Naive B cell (primary cell): ENCODE data around the gene SERPINE3. TPM values are rescaled to one million over a fixed set of nuclear protein-coding genes. Genes with fewer than 3 reads are reported as not detected.

Experiments used
- ATAC-seq, 2 donors: fragments of 150-1000 bp; cut with Tn5 transposase; 2 replicates each; pipeline ENCODE4 v1.10.0; 2021; ENCODE audit warnings: low read depth in 2 of 2, mild to moderate bottlenecking in 2 of 2, moderate library complexity in 2 of 2
- DNase-seq: peaks from one replicate; pipeline ENCODE4 v3.0.0; 2022
- H3K27ac Mint-ChIP-seq, 6 donors: one replicate each; pipeline ENCODE4 v1.8.0; 2020 to 2022; ENCODE audit warnings: mild to moderate bottlenecking in 6 of 6, mixed read lengths in 6 of 6, moderate library complexity in 5 of 6, inconsistent platforms in 2 of 6
- H3K27me3 Mint-ChIP-seq, 3 donors: one replicate each; pipeline ENCODE4 v1.8.0; 2021 to 2022; ENCODE audit warnings: mixed read lengths in 3 of 3, mild to moderate bottlenecking in 1 of 3
- H3K36me3 Mint-ChIP-seq, 2 donors: one replicate each; pipeline ENCODE4 v1.8.0; 2020 to 2022; ENCODE audit warnings: mixed read lengths in 2 of 2, inconsistent platforms in 1 of 2, mild to moderate bottlenecking in 1 of 2
- H3K4me1 Mint-ChIP-seq, 3 donors: one replicate each; pipeline ENCODE4 v1.8.0; 2020 to 2022; ENCODE audit warnings: mixed read lengths in 3 of 3, inconsistent platforms in 1 of 3, mild to moderate bottlenecking in 1 of 3, moderate library complexity in 1 of 3
- H3K4me3 Mint-ChIP-seq, 8 donors: one replicate each; pipeline ENCODE4 v1.8.0; 2020 to 2022; ENCODE audit warnings: mild to moderate bottlenecking in 8 of 8, mixed read lengths in 8 of 8, moderate library complexity in 8 of 8, inconsistent platforms in 2 of 8
- H3K9me3 Mint-ChIP-seq, 7 donors: one replicate each; pipeline ENCODE4 v1.8.0; 2020 to 2022; ENCODE audit warnings: mixed read lengths in 7 of 7, mild to moderate bottlenecking in 5 of 7, inconsistent platforms in 2 of 7, moderate library complexity in 1 of 7
- polyA plus RNA-seq, 6 donors: library from polyadenylated mRNA; unstranded; fragments of 300-500 nt; fragmentation: Illumina TruSeq; gene quantifications; one replicate each; pipeline ENCODE4 v1.2.3, GENCODE V29; 2021; ENCODE audit warnings: low read depth in 6 of 6

Gene SERPINE3
- polyA plus RNA-seq, 6 donors from 2014 or later = 0.57 TPM; not detected in 5

DNA sequence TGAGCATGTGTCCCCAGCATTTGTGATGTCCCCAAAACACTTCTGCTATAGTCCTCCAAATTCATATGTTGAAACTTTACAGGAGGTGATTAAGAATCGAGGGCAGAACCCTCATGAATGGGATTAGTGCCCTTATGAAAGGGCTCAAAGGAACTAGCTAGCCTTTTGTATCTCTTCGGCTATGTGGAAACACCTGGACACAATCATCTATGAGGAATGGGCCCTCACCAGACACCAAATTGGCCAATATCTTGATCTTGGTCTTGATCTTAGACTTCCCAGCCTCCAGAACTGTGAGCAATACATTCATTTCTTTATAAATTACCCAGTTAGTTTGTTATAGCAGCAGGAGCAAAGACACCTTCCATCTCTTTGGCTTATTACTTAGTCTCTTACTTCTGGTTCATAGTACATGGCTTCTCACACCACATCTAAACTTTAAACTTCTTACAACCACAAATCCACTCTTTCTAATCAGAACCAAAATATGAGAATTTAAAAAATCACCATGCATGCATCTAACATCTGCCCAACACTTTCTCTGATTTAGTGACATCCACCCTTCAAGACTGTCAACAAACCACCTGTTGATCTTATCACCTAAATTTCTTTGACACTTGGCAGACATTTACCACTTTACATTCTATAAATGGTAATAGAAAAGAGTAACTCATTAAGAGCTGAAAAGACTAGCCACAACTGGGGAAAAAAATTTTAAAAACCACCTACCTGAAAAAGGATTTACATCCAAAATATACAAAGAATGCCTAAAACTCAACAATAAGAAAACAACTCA is 6.7 kb upstream of the SERPINE3 start:
- no peaks in the 10 kb centered on the region for H3K36me3 Mint-ChIP-seq
- ATAC-seq (no peak), DNase-seq (no peak)
- peaks cover 10 to 17% (median 13%) of the 10 kb centered on the region in 3 donors for H3K4me1 Mint-ChIP-seq
- H3K27ac Mint-ChIP-seq = no peak overlapping the region
- no peak overlapping the region for H3K4me3 Mint-ChIP-seq
- H3K9me3 Mint-ChIP-seq = no peaks in the 10 kb centered on the region
- no peaks in the 10 kb centered on the region for H3K27me3 Mint-ChIP-seq

GRCh38 chr13:51333421-51333820 is 6.1 kb upstream of the SERPINE3 start:
- ATAC-seq (no peak), DNase-seq (no peak)
- Mint-ChIP-seq H3K27me3 (no peaks in the 10 kb centered on the region), H3K27ac (no peak overlapping the region), H3K4me3 (no peak overlapping the region), H3K4me1 (peaks cover 10 to 17% (median 13%) of the 10 kb centered on the region in 3 donors), H3K9me3 (no peaks in the 10 kb centered on the region), H3K36me3 (no peaks in the 10 kb centered on the region)

GRCh38 chr13:51333826-51334225 is 5.7 kb upstream of the SERPINE3 start:
- ATAC-seq = no peak
- Mint-ChIP-seq H3K27me3 (no peaks in the 10 kb centered on the region), H3K9me3 (no peaks in the 10 kb centered on the region), H3K4me3 (no peak overlapping the region), H3K4me1 (peaks cover 10 to 17% (median 13%) of the 10 kb centered on the region in 3 donors), H3K27ac (peak overlapping the region in 1 of 6 donors; percentile 19), H3K36me3 (no peaks in the 10 kb centered on the region)
- DNase-seq = no peak

DNA sequence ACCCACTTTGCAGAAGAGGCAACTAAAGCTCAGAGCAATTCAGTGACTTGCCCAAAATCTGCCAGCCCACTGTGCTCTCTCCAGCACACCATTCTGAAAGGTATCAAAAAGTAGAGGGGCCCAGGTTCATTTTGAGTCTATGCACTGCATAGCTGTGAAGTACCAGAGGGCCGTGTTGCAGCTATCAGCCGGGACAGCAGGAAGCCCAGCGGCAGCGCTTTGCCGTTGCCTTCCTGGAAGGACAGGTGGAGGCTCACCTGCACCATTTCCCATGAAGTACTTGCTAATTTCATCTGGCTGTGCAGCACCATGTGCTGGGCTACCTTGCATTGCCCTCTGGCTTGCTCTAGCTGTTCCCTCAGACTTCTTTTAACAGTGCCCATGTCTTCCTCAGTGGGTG is 2.7 kb upstream of the SERPINE3 start:
- ATAC-seq = no peak
- Mint-ChIP-seq H3K27ac (no peak overlapping the region), H3K36me3 (no peaks in the 10 kb centered on the region), H3K9me3 (no peaks in the 10 kb centered on the region), H3K4me1 (peaks cover 0 to under 1% (median 0%) of the 10 kb centered on the region in 3 donors), H3K4me3 (no peak overlapping the region), H3K27me3 (no peaks in the 10 kb centered on the region)
- DNase-seq = no peak

- H3K4me3 Mint-ChIP-seq = no peak overlapping the region
- no peaks in the 10 kb centered on the region for H3K27me3 Mint-ChIP-seq
- ATAC-seq = no peak
- H3K4me1 Mint-ChIP-seq = no peaks in the 10 kb centered on the region
- H3K27ac Mint-ChIP-seq = no peak overlapping the region
- no peak for DNase-seq
- H3K36me3 Mint-ChIP-seq = no peaks in the 10 kb centered on the region
- H3K9me3 Mint-ChIP-seq = no peaks in the 10 kb centered on the region
Observed at GRCh38 chr13:51339952-51340732, 651 bp downstream of the SERPINE3 start.

DNA sequence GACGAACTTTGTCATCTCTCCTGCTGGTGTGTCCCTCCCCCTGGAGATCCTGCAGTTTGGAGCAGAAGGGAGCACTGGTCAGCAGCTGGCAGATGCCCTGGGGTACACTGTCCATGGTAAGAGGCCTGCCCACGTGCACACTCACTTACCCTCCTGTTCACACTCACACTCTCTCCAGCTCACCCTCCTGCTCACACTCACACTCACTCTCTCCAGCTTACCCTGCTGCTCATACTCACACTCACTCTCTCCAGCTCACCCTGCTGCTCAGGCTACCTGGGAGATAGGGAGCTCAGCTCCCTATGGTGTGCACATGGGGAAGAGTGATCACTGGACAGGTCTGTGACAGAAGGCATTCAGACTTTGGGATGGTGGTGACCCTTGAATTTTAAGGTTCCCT is 1.7 kb downstream of the SERPINE3 start:
- H3K27ac Mint-ChIP-seq = peak overlapping the region in 3 of 6 donors; percentile 7 to 82 (median 59)
- ATAC-seq (no peak), DNase-seq (no peak)
- no peaks in the 10 kb centered on the region for H3K4me1 Mint-ChIP-seq
- no peaks in the 10 kb centered on the region for H3K9me3 Mint-ChIP-seq
- no peaks in the 10 kb centered on the region for H3K36me3 Mint-ChIP-seq
- no peak overlapping the region for H3K4me3 Mint-ChIP-seq
- H3K27me3 Mint-ChIP-seq = no peaks in the 10 kb centered on the region

DNA sequence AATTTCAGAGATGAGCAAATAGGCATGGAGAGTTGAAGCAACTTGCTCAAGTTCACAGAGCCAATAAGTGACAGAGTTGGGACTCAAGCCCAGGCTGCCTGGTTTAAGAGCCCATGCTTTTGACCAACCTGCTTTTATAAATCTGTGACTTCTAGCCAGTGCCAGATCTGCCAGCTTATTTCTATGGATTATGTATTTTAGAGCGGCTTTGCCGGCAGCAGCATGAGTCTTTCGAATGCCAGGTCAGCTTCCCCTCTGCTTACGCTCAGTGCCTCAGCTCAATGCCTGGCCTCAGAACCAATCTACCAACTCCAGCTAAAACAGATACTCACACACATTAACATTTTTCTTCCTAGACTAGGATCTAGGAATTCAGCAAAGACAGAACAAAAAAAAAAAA is 2.3 kb downstream of the SERPINE3 start:
- Mint-ChIP-seq H3K4me3 (no peak overlapping the region), H3K9me3 (no peaks in the 10 kb centered on the region), H3K4me1 (no peaks in the 10 kb centered on the region), H3K27me3 (no peaks in the 10 kb centered on the region), H3K27ac (no peak overlapping the region), H3K36me3 (no peaks in the 10 kb centered on the region)
- DNase-seq (no peak), ATAC-seq (no peak)

- peak overlapping the region in 1 of 6 donors; percentile 14 for H3K27ac Mint-ChIP-seq
Observed at GRCh38 chr13:51342706-51343105, 3.2 kb downstream of the SERPINE3 start.

DNA sequence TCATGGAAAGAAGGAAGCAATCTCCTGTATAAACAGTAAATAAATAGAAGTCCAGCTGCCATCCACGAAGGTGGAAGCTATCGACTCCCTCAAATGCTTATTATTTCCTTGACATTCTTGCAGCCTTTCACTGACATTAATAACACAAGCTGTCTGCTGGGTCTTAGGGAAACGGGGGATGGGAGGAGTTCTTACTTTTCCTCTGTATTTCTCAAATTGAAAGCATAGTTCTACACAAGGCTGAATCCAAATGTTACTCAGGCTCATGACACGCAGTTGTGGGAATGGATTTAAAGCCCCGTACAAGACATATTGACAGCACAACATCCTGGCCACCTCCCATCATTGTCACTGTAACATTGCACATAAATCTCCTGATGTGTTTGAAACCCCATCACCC is 4.0 kb downstream of the SERPINE3 start:
- no peaks in the 10 kb centered on the region for H3K36me3 Mint-ChIP-seq
- no peaks in the 10 kb centered on the region for H3K27me3 Mint-ChIP-seq
- H3K4me1 Mint-ChIP-seq = no peaks in the 10 kb centered on the region
- H3K9me3 Mint-ChIP-seq = no peaks in the 10 kb centered on the region
- H3K27ac Mint-ChIP-seq = no peak overlapping the region
- ATAC-seq = no peak
- no peak for DNase-seq
- H3K4me3 Mint-ChIP-seq = no peak overlapping the region

More at GRCh38 chr13:51342706-51343105, 3.2 kb downstream of the SERPINE3 start:
- ATAC-seq (no peak), DNase-seq (no peak)
- Mint-ChIP-seq H3K4me1 (no peaks in the 10 kb centered on the region), H3K36me3 (no peaks in the 10 kb centered on the region), H3K9me3 (no peaks in the 10 kb centered on the region), H3K4me3 (no peak overlapping the region), H3K27me3 (no peaks in the 10 kb centered on the region)

- H3K27ac Mint-ChIP-seq = peak overlapping the region in 1 of 6 donors; percentile 17
- peaks cover 0 to 7% (median 0%) of the 10 kb centered on the region in 7 donors for H3K9me3 Mint-ChIP-seq
- no peaks in the 10 kb centered on the region for H3K27me3 Mint-ChIP-seq
Observed at GRCh38 chr13:51346397-51346796, 6.9 kb downstream of the SERPINE3 start.

GRCh38 chr13:51347099-51347498 is 7.6 kb downstream of the SERPINE3 start:
- Mint-ChIP-seq H3K36me3 (peaks cover 0 to under 1% of the 10 kb centered on the region in 2 donors), H3K27ac (no peak overlapping the region), H3K4me3 (no peak overlapping the region), H3K9me3 (peaks cover 0 to 7% (median 0%) of the 10 kb centered on the region in 7 donors), H3K4me1 (no peaks in the 10 kb centered on the region), H3K27me3 (no peaks in the 10 kb centered on the region)
- ATAC-seq (no peak), DNase-seq (no peak)

More at GRCh38 chr13:51346397-51346796, 6.9 kb downstream of the SERPINE3 start:
- no peaks in the 10 kb centered on the region for H3K36me3 Mint-ChIP-seq
- ATAC-seq = no peak
- H3K4me3 Mint-ChIP-seq = no peak overlapping the region
- DNase-seq = no peak
- H3K4me1 Mint-ChIP-seq = no peaks in the 10 kb centered on the region

DNA sequence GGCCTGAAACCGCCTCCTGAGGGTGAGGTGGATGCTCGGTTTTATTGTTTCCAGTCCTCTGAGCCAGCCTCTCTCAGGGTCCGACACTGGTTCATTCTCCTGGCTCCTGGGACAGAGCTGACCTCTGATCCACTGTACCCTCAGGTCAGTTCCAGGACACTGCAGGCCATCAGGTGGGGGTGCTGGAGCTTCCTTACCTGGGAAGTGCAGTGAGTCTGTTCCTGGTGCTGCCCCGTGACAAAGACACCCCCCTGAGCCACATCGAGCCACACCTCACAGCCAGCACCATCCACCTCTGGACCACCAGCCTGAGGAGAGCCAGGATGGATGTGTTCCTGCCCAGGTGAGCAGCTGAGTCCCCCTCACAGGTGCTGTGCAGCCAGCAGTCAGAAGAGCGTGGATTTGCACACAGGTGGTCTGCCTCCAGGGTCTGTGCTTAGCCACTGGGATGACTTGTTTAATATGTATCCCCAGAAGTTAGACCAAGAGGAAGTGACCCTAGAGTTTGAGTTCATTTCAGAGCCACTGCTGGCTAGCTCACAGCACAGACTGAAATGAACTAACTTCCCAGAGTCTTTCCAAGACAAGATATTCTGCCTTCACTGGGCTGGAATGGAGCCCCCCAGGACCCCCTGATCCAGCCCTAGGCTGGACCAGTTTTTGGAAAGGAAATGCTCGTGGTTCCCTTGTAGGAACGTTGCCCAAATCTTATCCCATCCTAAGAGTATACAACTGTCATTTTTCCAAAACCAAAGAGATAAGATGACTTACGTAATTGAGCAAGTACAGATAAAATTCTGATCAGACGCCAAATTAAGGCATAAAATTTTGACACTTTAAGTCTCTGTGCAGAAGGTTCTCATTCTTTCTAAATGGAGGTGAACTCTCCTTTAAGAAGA is 8.8 kb downstream of the SERPINE3 start:
- Mint-ChIP-seq H3K4me1 (no peaks in the 10 kb centered on the region), H3K27ac (no peak overlapping the region), H3K36me3 (peaks cover 0 to 4% of the 10 kb centered on the region in 2 donors)

DNA sequence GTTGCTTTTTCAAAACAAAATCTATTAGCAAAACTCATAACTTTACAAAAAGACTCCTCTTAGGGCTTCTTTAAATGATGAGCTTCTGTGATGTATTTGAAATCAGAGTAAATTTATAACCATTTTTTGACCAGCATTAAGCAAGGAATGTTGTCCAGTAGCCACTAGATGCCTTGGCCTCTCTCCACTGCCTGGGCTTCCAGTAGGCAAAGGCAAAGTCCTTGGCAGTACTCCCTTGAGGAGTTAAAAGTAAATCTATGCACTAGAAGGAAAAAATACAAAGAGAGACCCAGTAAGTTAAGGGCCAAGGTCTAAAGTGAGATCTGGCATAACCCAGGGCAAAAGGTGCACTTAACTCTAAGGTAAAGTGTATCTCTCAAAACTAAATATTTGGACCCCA is 9.5 kb downstream of the SERPINE3 start:
- peak overlapping the region in 3 of 6 donors; percentile 19 to 58 (median 21) for H3K27ac Mint-ChIP-seq
- DNase-seq (no peak), ATAC-seq (no peak)
- H3K9me3 Mint-ChIP-seq = peaks cover 0 to 7% (median 2%) of the 10 kb centered on the region in 7 donors
- no peaks in the 10 kb centered on the region for H3K27me3 Mint-ChIP-seq
- peaks cover 0 to 4% of the 10 kb centered on the region in 2 donors for H3K36me3 Mint-ChIP-seq
- no peaks in the 10 kb centered on the region for H3K4me1 Mint-ChIP-seq
- no peak overlapping the region for H3K4me3 Mint-ChIP-seq

More for the DNA sequence above, 8.8 kb downstream of the SERPINE3 start:
- DNase-seq (no peak), ATAC-seq (no peak)
- Mint-ChIP-seq H3K9me3 (peaks cover 0 to 7% (median 2%) of the 10 kb centered on the region in 7 donors), H3K4me3 (peak overlapping the region in 1 of 8 donors; percentile 15), H3K27me3 (no peaks in the 10 kb centered on the region)
